Cerebellar nuclear complex (tissue), 1 donor: Measurements from ENCODE around the gene SPDL1.
A peak's percentile ranks its signal among the peaks of the same experiment; 100 is the strongest.

ENCODE experiments used
- DNase-seq, 2 experiments: peaks; one replicate each; lab custom pipeline; 2025; lab: John Stamatoyannopoulos, UW

SPDL1 gene, protein sequence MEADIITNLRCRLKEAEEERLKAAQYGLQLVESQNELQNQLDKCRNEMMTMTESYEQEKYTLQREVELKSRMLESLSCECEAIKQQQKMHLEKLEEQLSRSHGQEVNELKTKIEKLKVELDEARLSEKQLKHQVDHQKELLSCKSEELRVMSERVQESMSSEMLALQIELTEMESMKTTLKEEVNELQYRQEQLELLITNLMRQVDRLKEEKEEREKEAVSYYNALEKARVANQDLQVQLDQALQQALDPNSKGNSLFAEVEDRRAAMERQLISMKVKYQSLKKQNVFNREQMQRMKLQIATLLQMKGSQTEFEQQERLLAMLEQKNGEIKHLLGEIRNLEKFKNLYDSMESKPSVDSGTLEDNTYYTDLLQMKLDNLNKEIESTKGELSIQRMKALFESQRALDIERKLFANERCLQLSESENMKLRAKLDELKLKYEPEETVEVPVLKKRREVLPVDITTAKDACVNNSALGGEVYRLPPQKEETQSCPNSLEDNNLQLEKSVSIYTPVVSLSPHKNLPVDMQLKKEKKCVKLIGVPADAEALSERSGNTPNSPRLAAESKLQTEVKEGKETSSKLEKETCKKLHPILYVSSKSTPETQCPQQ

DNA sequence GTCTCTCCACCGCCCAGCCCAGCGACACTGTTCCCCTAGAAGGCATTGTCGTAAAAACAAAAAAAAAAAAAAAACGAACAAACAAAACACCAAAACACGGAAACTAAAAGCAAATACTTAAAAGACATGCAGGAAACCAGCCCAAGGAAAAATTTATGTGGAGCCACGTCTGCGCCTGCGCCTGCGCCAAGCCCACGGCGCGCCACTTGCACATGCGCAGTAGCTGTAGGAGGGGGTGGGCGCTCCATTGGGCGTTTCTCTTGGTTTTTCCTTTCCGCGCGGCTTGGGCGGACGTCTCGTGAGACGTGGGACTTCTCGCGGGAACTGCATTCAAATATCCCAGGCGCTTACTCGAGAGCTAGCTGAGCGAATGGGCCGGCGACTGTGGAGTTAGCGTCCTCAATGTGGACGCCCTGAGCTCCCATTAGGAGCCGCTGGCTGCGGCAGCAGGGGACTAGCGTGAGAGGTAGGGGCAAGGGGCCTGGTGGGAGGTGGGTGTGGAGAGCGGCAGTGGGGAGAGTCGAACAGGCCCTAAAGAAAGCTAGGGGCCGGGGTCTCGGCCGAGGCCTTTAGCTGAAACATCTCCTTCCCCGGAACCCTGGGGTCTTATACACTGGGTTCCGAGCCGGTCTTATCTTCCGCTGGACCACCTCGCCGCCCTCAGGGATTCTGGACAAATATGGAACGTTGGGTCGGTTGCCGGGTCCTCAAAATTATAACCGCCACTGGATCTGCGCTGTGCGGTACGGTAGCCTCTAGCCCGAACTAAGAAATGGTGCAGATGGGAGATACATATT, at the start of gene SPDL1:
SPDL1 (plus strand) TSS at position 350 of the 797 bp plus-strand sequence. CDS start 4,644 bp downstream, outside the sequence.
- DNase-seq = peak; percentile 56 to 79

DNA sequence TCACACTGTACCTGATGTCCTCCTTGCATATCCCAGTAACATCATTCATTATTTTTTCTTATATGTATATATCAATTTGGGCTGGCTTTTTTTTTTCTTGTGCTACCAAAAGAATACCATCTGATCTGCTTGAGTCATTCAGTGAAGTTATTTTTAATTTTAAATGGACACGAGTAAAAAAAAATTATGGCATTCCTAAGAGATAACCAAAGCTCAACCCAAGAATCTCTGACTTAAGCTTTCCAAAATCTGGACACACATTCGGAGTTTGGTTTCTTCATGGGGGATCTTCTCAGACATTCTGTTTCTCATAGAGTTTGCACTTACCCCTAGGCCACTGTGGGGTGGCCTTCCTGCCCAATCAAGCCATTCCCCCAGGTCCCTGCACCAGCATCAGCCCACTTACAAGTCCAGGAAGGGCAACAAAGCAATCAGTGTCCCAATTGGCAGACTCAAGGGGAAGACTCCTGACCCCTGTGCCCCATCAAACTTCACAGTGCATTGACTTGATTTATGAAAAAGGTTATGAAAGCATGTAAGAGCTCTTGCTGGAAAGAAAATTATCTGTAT, 49.2 kb upstream of the SPDL1 start:
- no peak for DNase-seq

DNA sequence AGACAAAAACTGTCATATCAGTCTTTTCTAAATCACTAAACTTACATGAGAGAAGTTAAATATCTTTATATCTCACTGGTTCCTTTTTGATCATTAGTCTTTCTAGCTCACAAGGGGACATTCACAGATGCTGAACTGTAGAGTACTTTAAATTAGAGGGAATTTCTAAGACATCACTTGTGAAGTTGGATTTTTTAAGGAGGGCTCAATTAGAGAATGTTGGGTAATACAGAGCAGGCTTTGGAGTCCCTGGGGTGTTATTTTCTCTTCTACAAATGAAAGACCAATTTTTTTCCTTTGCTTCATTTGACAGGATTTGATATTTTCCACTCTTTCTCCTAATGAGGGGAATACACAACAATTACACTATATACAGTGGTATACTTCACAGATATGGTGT, 48.6 kb upstream of the SPDL1 start:
- no peak for DNase-seq

DNA sequence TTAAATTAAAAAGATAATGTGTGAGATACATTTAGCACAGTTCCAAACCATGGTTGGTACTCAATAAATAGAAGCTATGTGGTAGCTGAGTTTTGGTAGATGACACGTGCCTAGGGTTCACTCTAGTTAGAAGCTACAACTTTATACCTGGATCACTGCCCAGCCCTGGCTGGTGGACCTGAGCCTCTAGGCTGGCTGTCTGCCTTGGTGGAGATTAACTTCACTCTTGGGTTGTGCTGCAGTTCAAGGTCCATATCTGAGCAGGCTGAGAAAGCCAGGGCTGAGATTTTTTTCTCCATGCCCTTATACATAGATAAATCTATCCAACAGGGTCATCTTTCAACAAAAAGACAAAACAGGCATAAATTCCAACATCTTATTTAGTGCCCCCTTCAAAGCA, 44.6 kb upstream of the SPDL1 start:
- DNase-seq = no peak

DNA sequence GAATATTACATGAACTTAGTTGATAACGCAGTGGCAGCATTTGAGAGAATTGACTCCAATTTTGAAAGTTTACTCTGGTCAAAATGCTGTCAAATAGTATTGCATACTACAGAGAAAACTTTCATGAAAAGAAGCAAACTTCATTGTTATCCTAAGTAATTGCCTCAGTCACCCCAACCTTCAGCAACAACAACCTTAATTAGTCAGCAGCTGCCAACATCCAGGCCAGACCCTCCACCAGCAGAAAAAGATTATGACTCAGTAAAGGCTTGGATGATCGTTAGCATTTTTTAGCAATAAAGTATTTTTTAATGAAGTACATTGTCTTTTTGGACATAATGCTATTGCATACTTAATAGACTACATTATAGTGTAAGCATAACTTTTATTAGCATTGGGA, 40.8 kb upstream of the SPDL1 start:
- DNase-seq = no peak

DNA sequence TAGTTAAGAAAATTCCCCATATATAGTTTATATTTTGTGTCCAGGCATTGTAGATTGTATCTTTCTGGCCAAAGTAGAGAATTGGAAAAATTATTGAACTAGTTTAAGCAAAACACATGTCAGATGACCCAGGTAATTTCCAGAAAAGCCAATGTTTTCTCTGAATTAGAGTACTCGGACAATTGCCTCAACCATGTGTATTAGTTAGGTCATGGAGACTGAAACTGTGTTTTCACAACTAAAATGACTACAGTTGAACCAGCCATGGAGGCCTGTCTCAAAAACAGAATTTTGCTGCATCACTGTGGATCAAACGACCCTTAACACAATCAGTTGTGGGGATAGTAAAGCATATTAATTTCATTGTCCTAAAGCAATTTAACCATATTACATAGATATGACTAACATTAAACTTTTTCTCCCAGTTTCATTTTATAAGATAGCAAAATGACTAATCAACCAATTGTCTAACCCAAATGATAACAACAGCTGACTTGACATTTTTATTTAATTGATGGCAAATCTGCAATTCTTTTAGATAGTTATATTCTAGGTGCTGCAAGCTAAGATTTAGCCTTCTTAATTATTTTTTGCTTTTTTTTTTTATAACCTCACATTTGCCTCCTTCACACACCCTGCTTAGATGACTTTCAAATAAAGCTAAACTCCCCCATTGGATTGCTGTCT, 39.2 kb upstream of the SPDL1 start:
- DNase-seq = no peak

DNA sequence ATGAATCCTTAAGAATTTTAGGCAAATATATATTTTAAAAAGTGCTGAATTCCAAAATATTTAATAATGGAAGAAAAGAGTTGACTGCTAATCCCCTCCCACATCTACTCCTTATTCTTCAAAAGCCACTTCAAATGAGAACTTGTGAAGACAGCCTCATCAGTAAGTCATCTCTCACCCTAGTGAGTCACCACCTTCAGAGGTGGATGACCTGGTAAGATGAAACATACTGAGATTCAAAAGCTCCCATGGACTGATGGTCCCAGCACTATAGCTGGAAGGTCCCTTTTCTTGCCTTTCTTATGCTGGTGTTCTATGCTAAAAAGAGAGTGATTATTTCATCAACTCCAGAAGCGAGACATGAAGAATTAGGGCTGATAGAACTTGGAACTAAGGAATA, 37.8 kb upstream of the SPDL1 start:
- no peak for DNase-seq

DNA sequence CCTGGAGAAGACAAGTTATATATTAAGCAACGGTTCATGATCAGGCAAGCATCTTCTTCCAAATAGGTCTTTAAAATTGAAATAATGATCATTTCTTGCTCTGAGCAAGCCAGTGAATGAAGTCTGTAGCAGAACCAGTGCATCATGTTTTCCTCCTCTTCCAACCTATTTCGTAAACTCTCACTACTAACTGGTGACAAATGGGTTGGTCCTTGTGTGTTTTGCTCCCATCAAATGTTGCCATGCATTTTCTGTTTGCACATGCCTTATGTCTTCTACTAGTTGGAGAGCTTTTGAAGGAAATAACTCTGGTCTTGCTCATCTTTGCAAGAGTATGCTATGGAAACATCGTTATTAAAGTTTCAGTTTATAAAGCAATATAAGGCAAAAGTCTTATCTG, 37.2 kb upstream of the SPDL1 start:
- no peak for DNase-seq

DNA sequence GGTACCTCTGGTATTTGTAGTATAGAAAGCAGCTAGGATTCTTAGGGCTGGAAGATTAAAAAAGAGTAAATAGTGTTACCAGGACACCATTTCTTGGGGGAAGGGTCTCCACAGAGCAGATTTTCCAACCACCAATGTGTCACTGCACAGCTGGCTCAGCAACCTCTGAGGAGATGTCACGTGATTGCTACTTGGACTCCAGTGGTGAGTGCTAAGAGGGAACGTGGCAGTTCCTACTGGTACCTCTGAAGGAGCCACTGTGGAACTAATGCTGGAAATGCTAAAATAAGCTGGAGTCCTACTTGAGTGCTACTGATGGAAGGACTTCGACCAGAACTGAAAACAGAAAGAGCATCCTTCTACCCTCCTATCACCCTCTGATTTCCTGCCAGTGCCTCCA, 36.1 kb upstream of the SPDL1 start:
- DNase-seq = no peak

DNA sequence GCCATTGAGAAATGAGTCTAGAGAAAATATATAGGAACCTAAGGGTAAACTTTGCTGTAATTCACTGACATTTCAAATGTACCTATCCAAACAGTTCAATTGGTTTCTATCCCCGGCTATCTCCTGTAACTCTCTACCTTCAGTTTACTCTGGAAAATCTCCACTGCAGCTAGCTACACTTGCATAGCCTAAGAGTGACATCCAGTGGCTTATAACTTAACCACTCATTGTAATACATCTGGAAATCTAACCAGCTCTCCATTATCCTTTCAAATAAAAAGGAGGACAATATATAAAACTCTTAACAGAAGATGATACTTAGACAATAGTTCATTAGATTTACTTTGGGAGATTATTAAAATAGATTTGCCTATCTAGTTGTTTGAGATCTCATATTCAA, 35.3 kb upstream of the SPDL1 start:
- no peak for DNase-seq

DNA sequence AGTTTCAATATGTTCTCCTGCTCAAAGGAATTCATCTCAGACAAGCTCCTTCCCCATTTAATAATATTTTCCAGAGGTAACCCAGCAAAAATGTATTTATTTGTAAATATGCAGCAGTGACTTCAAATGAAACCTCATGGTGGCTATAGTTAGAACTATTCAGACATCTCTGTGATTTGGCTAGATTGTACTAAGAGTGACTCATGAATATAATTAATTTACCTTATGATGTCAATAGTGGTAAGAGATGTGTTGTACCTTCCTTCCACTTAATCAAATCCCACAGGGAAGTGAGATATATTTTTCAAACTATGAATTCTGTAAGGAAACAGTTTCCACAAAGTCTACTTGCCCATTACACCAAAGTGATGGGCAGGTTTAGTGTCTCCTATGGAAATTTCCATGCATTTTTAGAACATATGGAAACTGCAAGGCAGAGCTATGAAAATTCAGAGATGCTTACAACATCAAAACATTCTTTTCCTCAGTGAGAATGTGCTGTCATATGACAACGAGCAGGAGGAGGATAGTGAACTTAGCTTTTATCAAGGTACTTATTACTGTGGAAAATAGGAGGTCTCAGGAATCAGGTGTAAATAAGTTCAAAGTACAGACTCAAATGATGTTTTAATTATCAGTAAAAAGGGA, 34.0 kb upstream of the SPDL1 start:
- DNase-seq = no peak

DNA sequence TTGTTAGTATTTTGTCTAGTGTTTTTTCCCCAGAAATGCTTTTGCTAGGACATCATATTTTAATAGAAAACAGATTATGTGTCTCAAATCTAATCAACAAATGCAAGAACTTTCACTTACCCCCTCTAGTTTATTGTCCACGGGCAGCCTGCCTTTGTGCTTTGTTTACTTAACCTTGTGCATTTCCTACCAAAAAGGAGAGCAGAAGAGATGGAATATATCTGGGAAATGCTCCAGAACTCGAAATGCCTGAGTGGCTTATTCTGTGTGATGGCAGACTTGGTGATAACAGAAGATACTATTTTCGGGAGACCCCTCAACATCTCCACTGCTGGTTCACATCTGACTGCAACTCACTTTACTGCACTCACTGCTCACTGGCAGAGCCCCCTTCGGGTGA, 33.3 kb upstream of the SPDL1 start:
- no peak for DNase-seq

DNA sequence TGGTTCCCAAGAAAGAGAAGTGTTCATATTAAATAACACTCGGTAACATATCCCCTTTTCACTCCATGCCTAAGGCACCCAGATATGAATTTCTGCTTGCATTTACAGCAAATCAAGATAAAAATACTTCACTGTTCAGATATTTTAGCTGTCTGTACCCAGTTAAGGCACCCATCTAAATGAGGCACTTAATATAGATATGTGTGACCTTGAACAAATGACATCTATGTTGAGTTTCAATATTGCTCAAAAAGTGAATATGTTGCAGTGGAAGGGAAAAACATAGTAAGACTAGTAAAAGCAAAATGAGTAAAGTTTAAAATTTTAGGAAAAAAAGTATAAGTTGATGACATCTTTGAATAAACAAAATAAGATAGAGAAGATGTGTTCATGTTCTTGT, 32.4 kb upstream of the SPDL1 start:
- DNase-seq = no peak

DNA sequence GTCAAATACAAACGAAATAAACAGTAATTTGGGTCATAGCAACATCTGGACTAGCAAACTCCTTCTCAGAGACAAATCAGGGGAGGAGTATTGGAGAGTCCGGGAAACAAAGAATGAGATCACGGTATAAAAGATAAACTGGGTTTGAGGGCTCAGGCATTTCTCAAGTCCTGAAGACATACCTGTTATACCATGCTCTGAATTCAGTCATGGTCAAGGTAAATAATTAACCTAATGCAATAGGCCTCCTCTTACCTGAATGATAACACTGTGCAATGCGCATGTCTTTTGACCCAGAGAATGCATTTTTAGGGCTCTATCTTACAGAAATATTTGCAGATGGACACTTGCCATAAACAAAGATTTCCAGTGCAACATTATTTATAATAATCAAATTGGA, 31.9 kb upstream of the SPDL1 start:
- no peak for DNase-seq

DNA sequence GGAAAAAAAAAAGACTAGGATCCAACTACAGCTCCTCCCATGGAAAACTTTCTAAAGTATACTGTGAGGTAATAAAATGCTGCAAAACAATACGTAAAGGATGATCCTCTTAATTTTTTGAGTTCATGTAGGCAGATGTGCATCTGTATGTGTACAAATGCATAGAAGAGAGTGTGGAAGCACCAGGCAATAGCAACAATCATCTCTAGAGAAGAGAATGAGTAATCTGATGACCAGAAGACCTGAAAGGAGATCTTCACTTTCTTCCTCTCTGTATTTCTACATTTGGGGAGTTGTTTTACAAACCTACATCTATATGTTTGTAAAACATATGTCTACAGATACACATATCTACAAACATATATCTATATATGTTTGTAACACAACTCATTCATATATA, 29.3 kb upstream of the SPDL1 start:
- DNase-seq = no peak

DNA sequence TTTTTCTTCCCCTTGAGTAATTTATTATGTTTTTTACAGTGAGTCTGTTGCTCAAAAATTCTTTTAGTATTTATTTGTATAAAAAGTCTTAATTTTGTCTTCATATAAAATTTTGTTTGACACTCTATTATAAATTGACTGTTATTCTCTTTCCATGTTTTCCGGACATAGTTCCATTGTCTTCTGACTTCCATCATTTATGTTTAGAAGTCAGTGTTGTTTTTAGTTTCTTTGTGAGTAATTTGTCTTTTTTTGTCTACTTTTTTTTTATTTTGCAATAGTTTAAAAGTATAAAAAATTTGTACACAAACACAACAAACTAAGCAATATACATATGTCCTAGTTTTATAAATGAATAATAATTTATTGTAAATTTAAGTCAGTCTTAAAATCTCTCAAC, 25.7 kb upstream of the SPDL1 start:
- no peak for DNase-seq

DNA sequence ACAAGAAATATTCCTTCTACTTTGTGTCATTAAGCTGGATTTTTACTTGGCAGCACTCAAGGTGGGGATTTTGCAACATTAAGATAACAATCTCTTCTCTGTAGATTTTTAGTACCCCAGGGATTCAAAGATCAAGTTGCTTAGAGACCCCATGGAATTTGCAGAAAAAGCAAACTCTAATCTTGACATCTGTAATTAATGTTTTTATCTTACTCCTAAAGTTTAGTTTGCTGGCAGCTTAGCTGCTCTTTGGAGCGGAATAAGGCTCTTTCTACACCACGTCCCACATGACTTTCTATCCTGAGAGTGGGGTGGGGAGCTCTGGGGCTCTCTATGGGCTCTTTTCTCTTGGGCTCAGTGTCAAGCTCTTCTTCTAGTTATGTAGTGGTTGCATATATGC, 21.7 kb upstream of the SPDL1 start:
- no peak for DNase-seq

DNA sequence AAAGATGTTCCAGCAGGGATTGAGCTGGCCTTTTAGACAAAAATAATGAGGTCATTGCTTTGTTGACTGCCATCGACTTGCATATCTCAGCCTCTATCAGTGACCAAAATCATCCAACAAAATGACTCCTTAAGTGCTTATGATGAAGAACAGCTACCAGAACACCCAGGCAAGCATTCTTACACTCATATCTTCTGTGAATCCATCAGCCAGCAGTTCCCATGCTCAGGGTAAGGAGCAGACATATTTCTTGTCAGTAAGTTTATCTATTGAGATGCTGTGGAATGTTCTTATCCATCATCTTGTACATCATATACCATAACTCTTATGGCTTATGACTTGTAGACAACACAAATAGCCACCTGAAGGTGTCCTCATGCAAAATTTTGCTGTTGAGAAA, 20.2 kb upstream of the SPDL1 start:
- no peak for DNase-seq

DNA sequence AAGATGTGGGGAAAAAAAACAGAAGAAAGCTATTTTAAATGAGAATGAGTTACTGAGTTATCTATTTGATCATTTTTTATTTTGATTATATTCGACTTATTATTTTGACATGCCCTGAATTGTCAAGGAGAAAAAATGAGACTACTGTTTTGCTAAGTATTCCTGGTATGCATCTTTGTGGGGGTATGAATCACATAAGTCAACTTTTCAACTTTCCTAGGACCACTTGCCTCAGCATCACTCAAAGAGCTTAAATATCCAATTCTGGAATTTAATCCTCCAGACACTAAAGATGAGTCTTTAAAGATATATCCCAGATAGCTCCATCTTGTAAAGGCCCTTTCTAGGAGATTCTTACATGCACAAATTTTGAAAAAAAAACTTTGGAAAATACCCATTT, 17.4 kb upstream of the SPDL1 start:
- no peak for DNase-seq

DNA sequence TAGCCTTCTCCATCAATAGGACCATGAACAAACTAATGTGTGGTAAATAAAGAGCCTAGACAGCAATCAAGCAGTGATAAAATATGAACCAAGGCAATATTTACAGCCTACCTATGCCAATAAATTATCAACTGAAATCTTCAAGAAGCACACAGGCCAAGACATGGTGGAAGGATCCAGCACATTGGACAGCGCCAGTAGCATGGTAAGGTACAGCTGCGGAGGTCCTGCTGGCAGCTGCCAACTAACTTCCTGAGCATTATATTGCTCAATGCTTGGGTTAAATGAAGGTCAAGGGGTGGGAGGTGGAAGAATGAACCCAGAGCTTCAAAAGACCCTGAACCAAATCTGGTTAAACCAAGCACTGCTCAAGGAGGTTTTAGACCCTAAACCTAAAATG, 16.5 kb upstream of the SPDL1 start:
- no peak for DNase-seq

DNA sequence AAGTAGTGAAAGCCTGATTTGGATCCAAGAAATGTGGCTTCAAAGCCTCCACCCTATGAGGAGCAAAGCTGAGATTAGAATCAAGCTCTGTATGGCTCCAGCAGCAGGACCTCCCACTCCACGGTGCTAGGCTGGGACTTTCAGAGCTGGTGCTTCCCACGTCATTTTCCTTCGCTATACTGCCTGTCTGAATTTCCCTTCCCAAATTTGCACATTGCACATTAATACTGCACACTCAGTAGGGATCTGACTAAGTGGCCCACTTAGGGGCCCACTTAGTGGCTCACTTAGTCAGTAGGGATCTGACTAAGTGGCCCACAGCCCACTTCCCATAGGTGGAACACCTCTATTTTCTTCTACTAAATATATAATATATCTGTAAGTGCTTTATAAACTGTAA, 14.1 kb upstream of the SPDL1 start:
- no peak for DNase-seq

DNA sequence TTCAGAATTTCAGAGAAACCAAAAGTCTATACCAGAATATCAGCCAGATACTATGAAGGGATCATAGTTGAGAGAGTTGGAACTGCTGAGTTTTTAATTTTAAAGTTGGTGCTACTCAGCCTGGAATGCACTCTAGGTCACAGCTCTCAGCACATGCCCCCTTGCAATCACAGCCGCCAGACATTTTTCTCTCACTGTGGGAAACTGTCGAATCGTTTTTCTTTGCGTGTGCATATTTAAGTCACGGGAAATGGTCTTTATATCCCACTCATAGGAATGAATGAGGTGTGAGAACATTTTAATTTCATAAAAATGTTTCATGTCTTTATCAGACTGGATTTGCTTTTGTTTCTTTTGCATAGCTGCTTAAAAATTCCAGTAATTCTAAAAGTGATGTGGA, 12.2 kb upstream of the SPDL1 start:
- no peak for DNase-seq
